Mesenteric fat pad (tissue), 1 donor: ENCODE data around the gene ERFE. TPM values are rescaled to one million over a fixed set of nuclear protein-coding genes. Genes with fewer than 3 reads are reported as not detected.
"Not testable (repeated sequence)": the region's sequence is repeated elsewhere in the genome, so short reads cannot be mapped to it uniquely, and the experiment has no call there.

Experiments used
- DNase-seq: peaks from one replicate; pipeline ENCODE4 v3.0.0-alpha.2; 2020; ENCODE audit warnings: low spot score
- long read RNA-seq: library from polyadenylated mRNA; unstranded; transcript quantifications from one replicate; pipeline ENCODE4 v2.0.0, GENCODE V29; 2020
- total RNA-seq: library from RNA; stranded (reverse); fragmentation: NEBNext Ultra II Directional; extraction: Animal tissue kit (Norgen Biotek cat#: 25700); gene quantifications from one replicate; pipeline ENCODE4 v1.2.1, GENCODE V29; 2021
- donor health status: DM: yes; HTN: yes; CAD: no.

ERFE gene, protein sequence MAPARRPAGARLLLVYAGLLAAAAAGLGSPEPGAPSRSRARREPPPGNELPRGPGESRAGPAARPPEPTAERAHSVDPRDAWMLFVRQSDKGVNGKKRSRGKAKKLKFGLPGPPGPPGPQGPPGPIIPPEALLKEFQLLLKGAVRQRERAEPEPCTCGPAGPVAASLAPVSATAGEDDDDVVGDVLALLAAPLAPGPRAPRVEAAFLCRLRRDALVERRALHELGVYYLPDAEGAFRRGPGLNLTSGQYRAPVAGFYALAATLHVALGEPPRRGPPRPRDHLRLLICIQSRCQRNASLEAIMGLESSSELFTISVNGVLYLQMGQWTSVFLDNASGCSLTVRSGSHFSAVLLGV
- 1.5 TPM for total RNA-seq
- long read RNA-seq, partial matches to known transcripts = 0 of 1 reads
- long read RNA-seq, other reads (novel, unspliced or antisense) = 1 of 1 reads

DNA sequence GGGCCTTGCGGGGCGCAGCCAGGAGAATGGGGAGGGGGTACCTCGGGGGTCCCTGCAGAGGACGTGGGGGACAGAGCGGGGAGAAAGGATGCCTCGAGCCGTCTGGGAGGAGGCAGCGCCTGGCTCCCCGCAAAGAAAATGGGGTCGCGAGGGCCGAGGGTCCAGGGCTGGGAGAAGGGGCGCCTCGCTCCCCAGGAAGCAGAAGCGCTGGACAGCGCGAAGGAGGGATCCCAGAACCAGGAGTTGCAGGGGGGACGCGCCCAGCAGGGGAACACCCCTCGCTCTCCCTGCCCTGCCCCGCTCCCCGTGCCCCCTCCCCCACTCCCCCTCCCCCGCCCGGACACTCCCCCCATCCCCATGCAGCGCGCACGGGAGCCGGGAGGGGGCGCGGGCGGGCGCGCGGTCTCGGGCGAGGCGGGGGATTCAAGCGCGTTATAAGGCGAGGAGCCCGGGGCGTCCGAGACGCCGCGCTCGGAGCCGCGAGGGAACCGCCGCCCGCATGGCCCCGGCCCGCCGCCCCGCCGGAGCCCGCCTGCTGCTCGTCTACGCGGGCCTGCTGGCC is at the start of gene ERFE:
Gene ERFE (plus strand): TSS at position 462 of the 562 bp plus-strand sequence. CDS start 38 bp downstream, at position 500.
- DNase-seq = no peak

DNA sequence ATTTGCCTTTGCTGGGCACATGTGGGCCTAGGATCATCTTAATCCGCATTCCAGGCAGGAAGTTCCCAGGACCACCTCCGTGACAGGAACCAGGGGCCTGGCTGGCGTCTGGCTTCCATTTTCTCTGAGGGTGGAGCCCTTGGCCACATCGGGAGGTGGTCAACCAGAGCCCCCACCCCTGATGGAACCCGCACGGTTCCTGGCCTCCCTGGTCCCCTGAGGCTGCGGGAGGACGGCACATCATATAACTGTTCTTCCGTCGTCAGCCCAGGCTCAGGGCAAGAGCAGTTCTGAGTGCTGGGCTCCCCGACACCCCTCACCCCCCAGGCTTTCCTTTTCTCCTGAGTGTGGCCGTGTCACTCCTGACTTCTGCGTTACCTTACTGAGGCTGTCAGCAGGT is 45.2 kb upstream of the ERFE start:
- DNase-seq = no peak

DNA sequence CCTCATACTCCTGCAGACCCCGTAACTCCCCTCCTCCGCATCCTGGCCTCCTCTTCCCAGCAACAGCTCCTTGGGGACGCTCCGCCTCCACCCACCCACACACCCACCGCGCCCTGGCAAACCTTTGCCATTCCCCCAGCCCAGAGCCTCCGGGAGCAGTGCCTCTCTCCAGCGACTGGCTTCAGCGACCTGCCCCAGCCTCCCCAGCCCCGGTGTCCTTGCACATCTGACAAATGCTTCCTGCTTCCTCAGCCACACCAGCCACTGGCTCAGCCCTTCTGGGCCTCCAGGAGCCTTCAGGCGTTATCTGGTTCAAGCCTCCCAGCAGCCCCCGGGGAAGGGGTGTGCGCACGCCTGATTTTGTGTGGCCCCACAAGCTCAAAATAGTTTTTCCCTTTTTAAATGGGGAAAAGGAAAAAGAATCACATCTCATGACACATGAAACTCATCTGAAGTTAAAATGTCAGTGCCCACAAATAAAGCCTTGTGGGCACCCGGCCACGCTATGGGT is 44.4 kb upstream of the ERFE start:
- no peak for DNase-seq

DNA sequence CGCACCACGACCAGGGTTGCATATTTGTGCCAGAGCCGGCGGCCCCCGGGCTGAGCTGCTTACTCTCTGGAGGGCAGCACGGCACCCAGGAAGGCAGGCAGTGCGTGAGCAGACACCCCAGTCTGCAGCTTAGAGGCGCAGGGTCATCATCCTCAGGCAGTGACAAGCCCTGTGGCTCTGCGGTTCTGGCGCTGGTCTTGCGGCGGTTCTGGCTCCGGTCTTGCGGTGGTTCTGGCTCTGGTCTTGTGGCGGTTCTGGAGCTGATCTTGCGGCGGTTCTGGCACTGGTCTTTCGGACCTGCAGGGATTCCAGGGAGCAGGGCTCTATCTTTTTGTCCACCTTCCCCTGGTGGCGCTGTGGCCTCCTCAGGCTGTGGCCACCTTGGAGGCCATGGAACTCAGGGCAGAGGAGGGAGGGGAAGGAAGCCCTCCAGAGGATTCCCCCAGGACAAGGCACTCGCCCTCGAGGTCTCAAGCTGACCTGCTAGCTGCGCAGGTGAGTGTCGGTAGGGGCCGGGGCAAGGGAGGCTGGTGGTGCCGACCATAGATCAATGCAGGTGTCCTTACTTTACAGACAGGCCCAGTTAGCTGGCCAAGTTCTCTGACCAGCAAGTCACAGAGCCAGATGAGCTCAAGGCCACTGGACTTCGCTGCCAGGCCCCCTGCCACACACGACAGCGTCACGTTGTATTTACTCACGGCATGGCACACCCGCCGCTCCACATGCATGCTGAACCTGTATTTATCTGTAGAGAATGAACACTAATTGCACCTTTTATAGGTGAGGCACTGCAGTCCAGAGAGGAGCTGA is 43.7 kb upstream of the ERFE start:
- DNase-seq = no peak

DNA sequence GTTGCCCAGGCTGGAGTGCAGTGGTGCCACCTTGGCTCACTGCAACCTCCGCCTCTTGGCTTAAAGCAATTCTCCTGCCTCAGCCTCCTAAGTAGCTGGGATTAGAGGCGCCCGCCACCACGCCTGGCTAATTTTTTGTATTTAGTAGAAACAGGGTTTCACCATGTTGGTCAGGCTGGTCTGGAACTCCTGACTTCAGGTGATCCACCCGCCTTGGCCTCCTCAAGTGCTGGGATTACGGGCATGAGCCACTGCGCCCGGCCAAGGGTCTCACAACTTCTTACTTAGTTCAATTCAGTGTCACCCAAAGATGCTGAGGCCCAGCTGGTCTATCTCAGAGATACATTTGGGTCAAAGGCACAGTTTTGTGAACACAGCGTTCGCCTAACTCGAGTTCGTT is 43.1 kb upstream of the ERFE start:
- DNase-seq = not testable (repeated sequence)

DNA sequence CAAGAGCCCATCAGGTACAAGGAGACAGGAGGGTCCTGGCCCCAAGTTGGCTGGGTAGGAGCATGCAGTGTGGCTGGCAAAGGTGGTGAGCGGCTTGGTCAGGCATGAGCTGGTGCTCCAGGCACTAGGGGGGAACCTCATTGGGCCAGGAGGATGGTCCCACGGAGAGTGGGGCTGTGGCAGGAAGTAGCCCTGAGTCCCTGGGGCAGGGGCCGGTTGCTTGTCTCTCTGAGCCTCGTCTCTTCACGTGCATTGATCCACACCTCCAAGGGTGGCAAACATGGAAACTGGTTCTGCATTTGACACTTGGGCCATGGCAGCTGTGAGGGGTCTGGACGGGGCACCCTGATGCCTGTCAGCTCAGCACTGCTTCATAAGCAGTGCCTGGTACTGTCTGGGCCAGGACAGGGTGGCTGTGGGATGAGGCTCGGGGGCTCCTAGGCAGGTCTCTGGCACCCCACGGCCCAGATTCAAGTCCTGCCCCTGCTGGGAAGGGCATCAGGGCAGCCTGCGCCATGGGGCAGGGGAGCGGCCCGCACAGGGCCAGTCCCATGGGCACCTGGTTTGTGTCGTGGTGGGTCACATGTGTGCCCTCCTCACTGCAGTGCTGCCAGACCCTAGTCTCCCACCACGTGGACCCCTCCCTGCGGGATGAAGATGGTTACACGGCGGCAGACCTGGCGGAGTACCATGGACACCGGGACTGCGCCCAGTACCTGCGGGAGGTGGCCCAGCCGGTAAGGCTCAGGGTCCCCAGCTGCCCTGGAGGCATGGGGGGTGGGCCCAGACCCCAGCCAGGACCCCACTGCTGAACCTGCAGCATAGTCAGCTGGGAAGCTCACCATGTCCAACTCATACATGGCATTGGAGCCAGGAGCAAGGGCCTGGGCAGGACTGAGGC is 42.2 kb upstream of the ERFE start:
- no peak for DNase-seq

DNA sequence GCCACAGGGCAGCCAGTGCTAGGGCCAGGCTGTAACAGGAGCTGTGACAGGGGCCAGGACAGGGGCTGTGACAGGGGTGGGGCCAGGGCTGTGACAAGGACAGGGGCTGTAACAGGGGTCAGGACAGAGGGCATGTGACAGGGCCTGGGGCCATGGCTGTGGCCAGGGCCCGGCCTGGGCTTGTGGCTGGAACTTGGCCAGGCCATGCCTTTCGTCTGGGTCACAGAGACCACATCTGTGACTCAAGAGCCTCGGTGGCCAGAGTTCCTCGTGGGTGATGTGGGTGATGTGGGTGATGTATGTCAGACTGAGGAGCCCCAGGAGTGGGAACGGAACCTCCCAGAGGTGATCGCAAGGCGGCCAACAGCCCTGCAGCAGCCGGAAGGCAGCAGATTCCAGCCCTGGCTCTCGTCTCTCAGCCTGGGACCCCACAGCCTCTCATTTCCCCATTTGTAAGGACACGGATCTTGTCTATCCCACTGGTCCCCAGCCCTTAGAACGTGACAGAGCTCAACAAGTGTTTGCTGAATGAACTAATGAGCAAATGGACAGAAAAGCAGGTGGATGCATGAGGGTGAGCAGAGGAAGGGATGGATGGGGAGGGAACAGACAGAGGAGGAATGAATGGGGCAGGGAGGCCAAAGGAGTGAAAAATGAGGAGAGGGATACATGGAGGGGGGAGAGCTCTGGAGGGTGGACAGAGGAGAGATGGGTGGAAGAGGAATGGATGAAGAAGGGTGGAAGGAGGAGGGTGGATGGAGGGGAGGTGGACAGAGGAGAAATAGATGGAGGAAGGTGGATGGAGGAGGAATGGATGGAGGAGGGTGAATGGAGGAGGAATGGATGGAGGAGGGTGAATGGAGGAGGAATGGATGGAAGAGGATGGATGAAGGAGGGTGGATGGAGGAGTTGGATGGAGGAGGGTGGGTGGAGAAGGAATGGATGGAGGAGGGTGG is 41.3 kb upstream of the ERFE start:
- DNase-seq = no peak

DNA sequence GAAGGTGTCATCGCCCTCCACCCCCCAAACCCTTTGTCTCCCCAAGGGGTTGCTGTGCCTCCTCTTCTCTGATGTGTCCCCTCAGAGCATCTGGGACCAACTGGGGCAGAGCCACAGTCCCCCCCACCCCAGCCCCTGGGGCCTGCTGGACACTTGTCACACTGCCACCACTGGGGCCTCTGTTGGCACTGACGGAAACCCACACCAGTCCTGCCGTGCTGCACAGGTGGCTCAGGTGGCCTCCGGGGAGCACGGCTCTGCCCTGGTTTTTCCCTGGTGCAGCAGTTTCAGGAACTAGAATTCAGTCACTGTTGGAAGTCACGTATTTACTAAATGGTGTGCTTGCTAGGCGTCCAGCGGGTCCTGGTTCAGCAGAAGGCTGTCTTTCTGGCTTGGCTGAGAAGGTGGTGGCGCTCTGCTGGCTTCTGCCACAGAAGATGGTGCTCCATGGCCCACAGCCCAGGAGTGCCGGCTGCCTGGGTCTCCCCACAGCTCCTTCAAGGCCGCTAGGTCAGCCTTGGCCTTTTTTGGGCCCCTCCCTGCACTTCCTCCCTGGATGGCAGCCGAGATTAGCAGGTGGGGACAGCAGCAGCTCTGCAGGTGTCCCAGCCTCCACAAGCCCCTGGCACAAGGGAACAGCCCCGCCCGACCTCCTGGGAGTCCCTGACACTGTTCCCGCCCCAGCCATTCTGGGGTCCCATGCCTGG is 38.9 kb upstream of the ERFE start:
- no peak for DNase-seq

DNA sequence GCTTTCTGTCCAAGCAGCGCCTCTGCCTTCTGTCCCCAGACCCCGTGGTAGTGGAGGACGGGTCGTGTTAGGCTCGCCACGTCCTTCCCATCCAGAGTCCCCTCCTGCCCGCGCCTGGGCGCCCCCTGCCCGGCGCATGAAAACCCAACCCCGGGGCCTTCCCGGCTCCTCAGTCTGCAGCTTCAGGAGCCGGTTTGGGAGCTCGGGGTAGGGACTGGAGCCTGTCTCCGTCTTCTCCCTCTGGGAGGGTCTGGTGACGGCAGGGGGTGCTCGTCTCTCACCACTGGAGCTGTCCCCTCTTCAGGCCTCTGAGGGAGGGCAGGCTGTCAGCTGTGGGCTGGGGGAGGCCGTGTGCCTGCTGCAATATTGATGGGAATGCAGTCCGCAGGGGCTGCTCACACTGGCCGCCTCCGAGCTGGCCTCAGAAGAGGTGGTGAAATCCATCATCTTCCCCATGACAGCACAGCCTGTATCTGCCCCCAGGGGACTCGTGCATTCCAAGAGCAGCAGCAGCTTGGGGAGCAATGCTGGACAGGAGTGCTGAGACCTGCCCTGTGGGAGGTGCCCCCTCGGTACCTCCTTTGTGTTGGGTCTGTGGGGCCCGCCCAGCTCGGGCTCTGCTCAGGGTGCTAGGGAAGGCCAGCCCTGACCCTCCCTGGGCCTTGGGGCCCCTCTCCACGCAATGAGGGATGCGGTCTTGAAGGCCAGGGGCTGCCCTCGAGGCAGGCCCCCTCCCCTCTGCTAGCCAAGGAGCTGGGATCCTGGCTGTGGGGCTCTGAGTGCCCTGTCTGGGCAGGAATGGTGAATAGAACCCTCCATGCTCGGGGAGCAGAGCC is 38.1 kb upstream of the ERFE start:
- DNase-seq = no peak

DNA sequence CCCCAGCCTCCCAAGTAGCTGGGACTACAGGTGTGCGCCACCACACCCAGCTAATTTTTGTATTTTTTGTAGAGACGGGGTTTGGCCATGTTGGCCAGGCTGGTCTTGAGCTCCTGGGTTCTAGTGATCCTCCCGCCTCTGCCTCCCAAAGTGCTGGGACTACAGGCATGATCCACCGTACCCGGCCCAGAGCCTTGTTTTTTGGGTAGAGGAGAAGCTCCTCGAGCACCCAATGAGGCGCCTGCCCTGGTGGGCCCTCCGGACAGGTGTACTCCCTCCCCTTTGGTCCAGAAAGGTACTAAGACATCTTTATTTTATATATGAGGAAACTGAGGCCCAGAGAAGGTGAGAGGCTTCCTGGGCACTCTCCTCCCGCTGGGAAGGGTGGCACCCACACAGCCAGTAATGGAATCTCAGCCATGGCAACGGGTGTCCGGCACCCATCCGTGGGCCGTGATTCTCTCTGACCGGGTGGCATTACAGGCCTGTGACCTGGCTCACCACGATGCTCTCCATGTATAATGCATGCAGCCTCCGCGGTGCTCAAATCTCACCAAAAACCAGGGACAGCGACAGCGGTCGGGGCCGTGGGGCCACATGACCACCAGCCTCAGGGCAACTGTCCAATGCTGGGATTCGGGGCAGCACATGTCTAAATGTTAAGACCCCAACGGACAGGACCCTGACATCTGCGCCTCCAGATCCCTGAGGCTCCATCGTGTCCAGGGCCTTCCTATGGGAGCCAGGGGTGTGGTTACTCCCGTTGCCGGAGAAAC is 37.1 kb upstream of the ERFE start:
- no peak for DNase-seq

DNA sequence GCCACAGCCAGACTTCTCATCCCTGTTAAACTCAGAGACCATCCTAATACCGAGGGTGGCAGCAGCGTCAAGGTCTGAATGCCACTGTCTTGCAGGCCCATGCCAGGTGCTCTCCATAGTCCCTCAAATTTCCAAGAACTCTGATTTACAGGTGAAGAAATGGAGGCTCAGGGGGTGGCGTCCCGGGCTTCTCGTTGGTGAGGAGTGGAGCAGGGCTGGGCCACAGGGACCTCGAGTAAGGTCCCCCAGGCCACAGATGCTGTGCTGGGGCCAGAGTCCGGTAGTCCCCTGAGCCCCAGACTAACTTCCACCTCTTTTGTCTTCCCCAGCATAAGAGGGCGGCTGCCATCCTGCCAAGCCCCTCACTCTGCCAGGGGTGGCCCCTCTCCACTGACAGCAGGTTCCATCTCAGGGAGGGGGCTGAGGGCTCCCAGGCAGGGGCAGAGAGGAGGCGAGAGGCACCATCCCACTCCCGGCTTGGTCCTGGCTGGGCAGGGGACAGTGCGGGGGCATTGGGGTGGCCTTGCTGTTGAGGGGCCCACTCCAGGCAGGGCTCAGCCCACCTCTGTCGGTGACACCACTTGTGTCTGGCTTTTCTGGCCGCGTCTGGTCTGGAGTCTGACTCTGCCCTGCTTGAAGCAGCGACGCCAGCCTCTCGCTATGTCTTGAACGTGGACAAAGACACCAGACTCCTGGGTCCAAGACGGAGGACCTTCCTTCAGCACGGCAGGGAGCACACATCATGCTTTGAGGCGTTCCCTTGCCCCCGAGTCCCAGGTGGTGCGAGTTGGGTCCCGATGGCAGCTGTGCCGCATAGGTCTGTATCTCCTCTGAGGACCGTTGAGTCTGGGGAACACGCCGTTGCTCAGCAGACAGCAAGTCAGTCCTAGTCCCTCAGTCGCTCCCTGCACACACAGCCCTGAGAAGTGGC is 36.2 kb upstream of the ERFE start:
- no peak for DNase-seq

DNA sequence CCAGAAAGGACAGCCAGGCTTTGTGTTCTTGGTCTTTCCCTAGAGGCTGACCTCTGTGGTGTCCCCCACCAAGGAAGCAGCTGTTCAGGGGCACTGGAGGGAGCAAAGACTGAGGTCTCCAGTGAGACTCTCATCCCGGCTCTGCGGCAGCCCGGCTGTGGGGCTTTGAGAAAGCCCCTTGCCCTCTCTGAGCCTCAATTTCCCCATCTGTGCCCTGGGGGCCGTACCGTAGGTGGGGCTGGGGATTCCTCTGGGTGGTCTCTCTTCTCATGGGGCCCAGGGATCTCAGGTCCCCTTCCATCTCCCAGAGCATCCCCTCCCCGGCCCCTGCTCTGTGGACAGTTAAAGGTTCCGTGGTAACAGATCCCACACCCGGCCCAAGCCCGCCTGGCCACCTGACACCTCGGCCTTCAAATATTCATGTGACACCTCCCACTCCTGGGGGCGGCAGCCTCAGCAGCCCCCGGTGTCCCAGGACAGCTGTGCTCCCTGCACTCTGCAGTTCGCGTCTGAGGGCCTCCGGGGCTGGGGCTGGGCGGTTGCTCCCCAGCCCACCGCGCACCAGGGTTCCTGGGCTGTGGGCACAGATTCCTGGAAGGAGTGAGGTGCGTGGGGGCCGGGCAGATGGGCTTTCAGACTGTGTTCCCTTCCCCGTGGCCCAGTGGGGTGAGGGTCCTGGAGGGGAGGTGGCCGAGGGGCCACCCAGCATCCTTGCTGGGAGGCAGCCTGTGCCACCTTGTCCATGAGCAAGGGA is 35.4 kb upstream of the ERFE start:
- DNase-seq = no peak

DNA sequence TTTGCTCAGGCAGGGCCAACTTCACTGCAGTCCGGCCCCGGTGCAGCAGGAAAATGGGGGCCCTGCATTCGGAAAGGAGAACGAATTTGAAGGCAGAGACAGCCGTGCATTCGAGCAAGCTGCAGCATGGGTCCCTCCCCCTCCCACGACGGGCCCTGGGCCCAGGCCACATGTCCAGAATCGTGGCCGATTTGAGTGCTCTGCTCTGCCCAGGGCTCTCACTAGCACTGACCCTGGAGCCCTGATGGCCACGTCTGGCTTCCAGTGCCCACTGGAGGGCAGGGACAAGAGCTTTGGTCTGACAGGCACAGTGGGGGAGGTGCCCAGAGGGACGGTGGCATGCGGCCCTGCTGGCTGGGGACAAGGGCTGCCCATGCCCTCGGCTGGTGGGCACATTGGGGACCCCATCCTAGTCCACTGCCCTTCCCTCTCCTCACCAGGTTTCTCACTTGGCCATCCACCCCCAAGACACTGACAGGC is 34.7 kb upstream of the ERFE start:
- no peak for DNase-seq

DNA sequence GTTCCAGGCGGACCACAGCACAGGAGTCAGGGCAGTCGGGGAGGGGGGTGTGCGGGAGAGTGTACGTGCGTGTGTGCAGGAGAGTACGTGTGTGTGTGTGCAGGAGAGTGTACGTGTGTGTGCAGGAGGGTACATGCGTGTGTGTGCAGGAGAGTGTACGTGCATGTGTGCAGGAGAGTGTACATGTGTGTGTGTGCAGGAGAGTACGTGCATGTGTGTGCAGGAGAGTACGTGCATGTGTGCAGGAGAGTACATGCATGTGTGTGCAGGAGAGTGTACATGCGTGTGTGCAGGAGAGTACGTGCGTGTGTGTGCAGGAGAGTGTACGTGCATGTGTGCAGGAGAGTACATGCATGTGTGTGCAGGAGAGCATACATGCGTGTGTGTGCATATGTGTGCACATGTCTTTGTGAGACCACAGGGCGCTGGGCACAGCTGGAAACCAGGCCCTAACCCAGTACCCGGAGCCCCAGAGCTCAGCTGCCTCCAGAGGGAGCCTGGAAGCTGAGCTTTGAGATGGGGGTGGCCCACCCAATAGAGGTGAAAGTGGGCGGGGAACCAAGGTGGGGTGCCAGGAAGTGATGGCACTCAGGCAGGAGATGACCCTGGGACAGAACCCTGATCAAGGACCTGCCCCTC is 34.2 kb upstream of the ERFE start:
- DNase-seq = no peak
